ENCODE results near the gene RNU1-1.
"Not testable (repeated sequence)": the region's sequence is repeated elsewhere in the genome, so short reads cannot be mapped to it uniquely, and the experiment has no call there.

RNU1-1 gene

GRCh38 chr1:16493731-16494130, 20.4 kb downstream of the RNU1-1 start:
- DNase-seq (ENCODE audit: low spot score): not testable (repeated sequence)

- not testable (repeated sequence) for DNase-seq (ENCODE audit: low spot score)
Observed at GRCh38 chr1:16492937-16493336, 21.1 kb downstream of the RNU1-1 start.

GRCh38 chr1:16491056-16491675, 22.9 kb downstream of the RNU1-1 start:
- no peak for DNase-seq (ENCODE audit: low spot score)

- not testable (repeated sequence) for DNase-seq (ENCODE audit: low spot score)
Observed at GRCh38 chr1:16489195-16489880, 24.7 kb downstream of the RNU1-1 start.

DNA sequence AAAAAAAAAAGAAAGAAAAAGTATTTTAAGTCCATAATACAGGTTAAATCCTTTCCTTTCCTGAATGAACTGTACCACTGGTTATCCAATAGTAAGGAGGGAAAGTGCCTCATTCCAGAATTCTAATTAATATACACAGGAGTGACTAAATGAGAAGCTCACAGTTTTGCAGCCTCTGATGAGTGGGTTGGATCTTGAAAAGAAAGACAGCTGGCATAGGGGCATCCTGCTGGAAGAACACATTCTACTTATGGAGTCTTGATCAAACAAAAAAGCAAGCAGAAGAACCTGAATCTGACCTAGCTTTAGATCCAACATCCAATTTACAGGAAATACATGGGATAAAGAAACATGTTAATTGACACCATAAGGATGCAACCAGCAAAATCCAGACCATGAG, 27.1 kb downstream of the RNU1-1 start:
- DNase-seq (ENCODE audit: low spot score): not testable (repeated sequence)

DNA sequence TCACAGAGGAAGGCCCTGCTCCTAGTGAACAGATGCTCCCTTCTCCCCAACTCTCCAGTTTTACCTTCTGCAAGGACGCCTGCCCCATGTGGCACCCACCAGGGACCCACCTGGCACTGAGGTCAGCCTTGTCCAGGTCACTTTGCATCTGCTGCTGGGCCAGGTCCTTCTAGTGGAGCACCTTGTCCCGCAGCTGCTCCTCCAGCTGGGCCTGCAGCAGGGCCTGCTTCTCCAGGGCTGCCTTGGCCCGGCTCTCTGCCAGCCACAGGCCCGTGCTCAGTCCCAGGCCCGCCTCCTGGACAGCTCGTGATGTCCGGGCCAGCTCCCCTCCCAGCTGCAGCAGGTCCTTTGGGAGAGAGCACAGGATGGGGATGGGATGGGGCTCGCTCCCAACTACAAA, 27.8 kb downstream of the RNU1-1 start:
- not testable (repeated sequence) for DNase-seq (ENCODE audit: low spot score)

GRCh38 chr1:16484931-16485330, 29.2 kb downstream of the RNU1-1 start:
- DNase-seq (ENCODE audit: low spot score): no peak

GRCh38 chr1:16484501-16484835, 29.6 kb downstream of the RNU1-1 start:
- no peak for DNase-seq (ENCODE audit: low spot score)

DNA sequence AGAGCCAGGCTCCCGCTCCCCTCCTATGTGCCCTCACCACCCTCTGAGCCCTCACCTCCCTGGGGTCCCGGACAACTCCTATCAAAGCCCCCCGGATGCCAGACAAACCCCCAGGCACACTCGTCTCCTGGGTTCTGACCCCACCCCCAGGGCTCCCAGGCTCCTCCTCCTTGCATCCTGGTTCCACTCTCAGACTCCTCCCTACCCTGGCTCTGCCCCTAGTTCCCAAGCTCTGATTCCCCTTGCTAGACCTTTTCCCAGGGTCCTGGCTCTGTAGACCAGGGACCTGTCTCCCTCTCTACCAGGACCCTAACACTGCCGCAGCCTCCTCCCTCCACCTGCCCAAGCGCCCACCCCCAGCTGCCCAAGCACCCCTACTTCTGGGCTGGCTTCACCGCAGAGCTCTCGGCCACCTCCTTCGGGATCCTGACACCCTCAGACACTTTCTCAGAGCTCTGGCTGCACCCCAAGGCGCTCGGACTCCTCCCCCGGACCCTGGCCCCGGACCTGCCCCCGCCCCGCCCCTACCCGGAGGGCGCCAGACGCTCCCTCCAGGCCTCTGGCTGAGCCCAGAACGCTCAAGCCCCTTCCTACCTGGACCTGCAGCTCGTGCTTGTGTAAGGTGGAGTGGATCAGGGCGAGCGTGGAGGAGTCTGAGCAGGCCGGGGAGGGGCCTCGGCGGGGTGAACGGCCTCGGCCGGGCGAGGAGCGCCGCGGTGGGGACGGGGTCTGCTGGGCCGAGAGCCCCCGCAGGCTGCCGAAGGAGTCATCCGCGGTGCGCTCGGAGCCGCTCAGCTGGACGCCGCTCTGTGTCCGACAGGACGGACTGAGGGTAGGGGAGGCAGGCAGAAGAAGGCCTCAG, 30.2 kb downstream of the RNU1-1 start:
- not testable (repeated sequence) for DNase-seq (ENCODE audit: low spot score)

- not testable (repeated sequence) for DNase-seq (ENCODE audit: low spot score)
Observed at GRCh38 chr1:16483146-16483545, 30.9 kb downstream of the RNU1-1 start.

DNA sequence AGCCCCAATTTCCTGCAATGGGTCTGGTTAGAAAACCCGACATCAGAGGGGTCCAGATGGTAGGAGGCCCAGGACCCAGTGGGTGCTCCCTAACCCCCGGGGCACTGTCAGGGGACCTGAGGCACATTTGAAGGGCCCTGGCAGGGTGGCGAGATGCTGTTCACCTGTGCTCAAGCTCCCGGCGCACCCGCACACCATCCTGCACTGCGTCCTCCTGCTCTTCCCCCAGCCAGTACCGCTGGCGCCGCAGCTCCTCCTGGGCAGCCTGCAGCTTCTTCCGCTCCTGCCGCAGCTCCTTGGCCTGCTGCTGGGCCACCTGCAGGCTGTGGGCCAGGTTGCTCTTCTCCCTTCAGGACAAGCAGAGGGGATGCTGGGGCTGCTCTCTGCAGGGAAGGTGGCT, 36.0 kb downstream of the RNU1-1 start:
- no peak for DNase-seq (ENCODE audit: low spot score)

- not testable (repeated sequence) for DNase-seq (ENCODE audit: low spot score)
Observed at GRCh38 chr1:16475771-16476770, 38.0 kb downstream of the RNU1-1 start.

GRCh38 chr1:16474891-16475290, 39.2 kb downstream of the RNU1-1 start:
- not testable (repeated sequence) for DNase-seq (ENCODE audit: low spot score)

DNA sequence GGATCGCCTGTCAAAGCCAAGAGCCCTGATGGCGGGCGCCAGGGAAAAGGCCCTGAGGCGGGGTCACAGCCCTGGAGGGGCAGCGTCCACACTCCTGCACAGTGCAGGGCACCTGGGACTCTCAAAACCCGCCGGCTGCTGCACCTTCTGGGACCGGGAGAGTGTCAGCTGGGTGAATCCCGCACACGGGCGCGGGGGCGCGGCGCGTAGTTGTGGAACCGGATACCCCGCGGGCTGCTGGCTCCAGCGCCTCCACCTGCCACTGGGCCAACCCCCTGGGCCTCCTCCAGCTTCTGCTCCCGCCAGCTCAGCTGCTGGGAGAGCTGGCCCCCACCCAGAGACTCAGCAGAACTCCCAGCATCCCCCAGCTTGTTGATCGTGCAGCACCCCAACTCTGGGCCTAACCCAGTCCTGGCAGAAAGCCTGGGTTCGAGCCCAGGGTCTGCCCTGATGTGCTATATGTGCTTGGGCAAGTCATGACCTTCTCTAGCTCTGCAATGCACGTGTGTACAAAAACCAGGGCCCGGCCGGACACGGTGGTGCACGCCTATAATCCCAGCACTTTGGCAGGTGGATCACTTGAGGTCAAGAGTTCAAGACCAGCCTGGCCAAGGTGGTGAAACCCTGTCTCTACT, 39.8 kb downstream of the RNU1-1 start:
- DNase-seq (ENCODE audit: low spot score): no peak

DNA sequence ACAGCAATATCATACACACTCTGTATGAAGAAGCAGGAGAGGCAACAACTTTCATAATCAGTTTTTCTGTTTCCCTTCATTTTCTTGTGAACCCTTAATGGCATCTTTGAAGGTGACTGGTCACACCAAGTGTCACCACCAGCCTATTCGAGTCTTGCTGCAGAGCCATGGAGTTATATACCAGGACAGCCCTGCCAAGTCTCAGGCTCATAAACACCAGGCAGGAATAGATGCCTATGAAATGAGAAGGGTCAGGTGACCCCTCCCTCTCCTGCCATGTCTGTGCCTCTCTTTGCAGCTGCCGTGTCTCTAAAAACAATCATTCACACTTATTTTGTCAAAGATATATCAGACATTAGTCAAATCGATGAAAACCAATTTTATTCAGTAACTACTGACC, 45.5 kb downstream of the RNU1-1 start:
- no peak for DNase-seq (ENCODE audit: low spot score)

DNA sequence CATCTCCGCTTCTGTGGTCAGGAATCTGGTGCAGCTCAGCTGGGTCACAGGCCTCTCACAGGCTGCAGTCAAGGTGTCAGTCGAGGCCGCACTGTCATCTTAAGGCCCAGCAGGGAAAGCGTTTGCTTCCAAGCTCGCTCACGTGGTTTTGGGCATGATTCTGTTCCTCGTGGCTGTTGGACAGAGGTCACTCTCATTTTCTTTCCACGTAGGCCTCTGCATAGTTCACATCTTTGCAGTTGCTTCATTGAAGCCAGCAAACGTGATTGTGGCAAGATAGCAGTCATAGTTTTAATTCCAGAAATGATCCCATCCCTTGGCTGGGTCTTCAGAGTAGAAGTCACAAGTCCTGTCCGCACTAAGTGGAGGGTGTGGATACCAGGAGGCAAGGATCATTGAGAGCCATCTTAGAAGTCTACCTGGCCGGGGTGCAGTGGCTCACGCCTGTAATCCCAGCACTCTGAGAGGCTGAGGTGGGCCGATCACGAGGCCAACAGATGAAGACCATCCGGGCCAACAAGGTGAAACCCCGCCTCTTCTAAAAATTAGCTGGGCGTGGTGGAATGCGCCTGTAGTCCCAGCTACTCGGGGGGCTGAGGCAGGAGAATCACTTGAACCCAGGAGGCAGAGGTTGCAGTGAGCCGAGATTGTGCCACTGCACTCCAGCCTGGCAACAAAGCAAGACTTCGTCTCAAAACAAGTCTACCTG, 49.0 kb downstream of the RNU1-1 start:
- no peak for DNase-seq (ENCODE audit: low spot score)
